H9 (cell line): ENCODE results near the gene STPG3. TPM values are rescaled to one million over a fixed set of nuclear protein-coding genes. Genes with fewer than 3 reads are reported as not detected.
A peak's percentile ranks its signal among the peaks of the same experiment; 100 is the strongest.
"Not testable (repeated sequence)": the region's sequence is repeated elsewhere in the genome, so short reads cannot be mapped to it uniquely, and the experiment has no call there.

Source experiments
- DNase-seq: peaks from one replicate; pipeline ENCODE4 v3.0.0-alpha.2; 2017
- H2AFZ ChIP-seq: one replicate; pipeline ENCODE4 v1.6.1; 2013; ENCODE audit warnings: mild to moderate bottlenecking, low read length, control low read depth, moderate library complexity
- H2AK5ac ChIP-seq: 2 replicates; pipeline ENCODE4 v1.6.1; 2013; ENCODE audit warnings: low read length, control low read depth, mixed read lengths; ENCODE audit not compliant: insufficient read length
- H2BK120ac ChIP-seq: one replicate; pipeline ENCODE4 v1.6.1; 2013; ENCODE audit warnings: low read depth, mild to moderate bottlenecking, low read length, control low read depth, inconsistent platforms; ENCODE audit not compliant: poor library complexity, severe bottlenecking
- H2BK12ac ChIP-seq: 2 replicates; pipeline ENCODE4 v1.6.1; 2013; ENCODE audit warnings: low read length, control low read depth, mixed read lengths, low read depth; ENCODE audit not compliant: insufficient read length
- H2BK15ac ChIP-seq: 2 replicates; pipeline ENCODE4 v1.6.1; 2013; ENCODE audit warnings: low read depth, low read length, control low read depth
- H2BK20ac ChIP-seq: one replicate; pipeline ENCODE4 v1.6.1; 2013; ENCODE audit warnings: low read depth, mild to moderate bottlenecking, low read length, control low read depth, inconsistent platforms; ENCODE audit not compliant: poor library complexity, severe bottlenecking
- H2BK5ac ChIP-seq: 2 replicates; pipeline ENCODE4 v1.6.1; 2013; ENCODE audit warnings: low read length, control low read depth, mixed read lengths; ENCODE audit not compliant: insufficient read length
- H3K14ac ChIP-seq: 2 replicates; pipeline ENCODE4 v1.6.1; 2013; ENCODE audit warnings: low read length, control low read depth; ENCODE audit not compliant: insufficient read depth
- H3K18ac ChIP-seq: 2 replicates; pipeline ENCODE4 v1.6.1; 2013; ENCODE audit warnings: low read depth, mild to moderate bottlenecking, mixed read lengths, low read length, control low read depth; ENCODE audit not compliant: insufficient read length
- H3K23ac ChIP-seq: 2 replicates; pipeline ENCODE4 v1.6.1; 2013; ENCODE audit warnings: low read length, control low read depth, mixed read lengths, low read depth; ENCODE audit not compliant: insufficient read length
- H3K23me2 ChIP-seq: 2 replicates; pipeline ENCODE4 v1.6.1; 2013; ENCODE audit warnings: low read depth, mild to moderate bottlenecking, mixed read lengths, low read length, control low read depth; ENCODE audit not compliant: insufficient read length, poor library complexity, severe bottlenecking
- H3K27ac ChIP-seq: 2 replicates; pipeline ENCODE4 v1.5.1; 2013; ENCODE audit warnings: low read length, control low read depth, mixed read lengths, low read depth; ENCODE audit not compliant: insufficient read length
- H3K27me3 ChIP-seq: 2 replicates; pipeline ENCODE4 v1.6.1; 2013; ENCODE audit warnings: low read length, control low read depth, inconsistent platforms; ENCODE audit not compliant: insufficient read depth
- H3K4ac ChIP-seq: 2 replicates; pipeline ENCODE4 v1.6.1; 2013; ENCODE audit warnings: low read depth, mild to moderate bottlenecking, control low read depth, inconsistent platforms, low read length, moderate library complexity
- H3K4me1 ChIP-seq: 2 replicates; pipeline ENCODE4 v1.6.1; 2013; ENCODE audit warnings: low read length, control low read depth, inconsistent platforms; ENCODE audit not compliant: insufficient read depth
- H3K4me2 ChIP-seq: 2 replicates; pipeline ENCODE4 v1.6.1; 2013; ENCODE audit warnings: low read length, control low read depth, mixed read lengths; ENCODE audit not compliant: insufficient read length, insufficient read depth
- H3K56ac ChIP-seq: 2 replicates; pipeline ENCODE4 v1.6.1; 2013; ENCODE audit warnings: low read depth, mild to moderate bottlenecking, mixed read lengths, low read length, control low read depth; ENCODE audit not compliant: insufficient read length
- H3K79me1 ChIP-seq: 2 replicates; pipeline ENCODE4 v1.6.1; 2013; ENCODE audit warnings: low read depth, mild to moderate bottlenecking, moderate library complexity, low read length, control low read depth, inconsistent platforms; ENCODE audit not compliant: insufficient read depth, poor library complexity, severe bottlenecking
- H3K79me2 ChIP-seq: 2 replicates; pipeline ENCODE4 v1.6.1; 2013; ENCODE audit warnings: low read length, control low read depth, inconsistent platforms; ENCODE audit not compliant: insufficient read depth
- H3K9ac ChIP-seq: 2 replicates; pipeline ENCODE4 v1.6.1; 2013; ENCODE audit warnings: low read length, control low read depth, mixed read lengths; ENCODE audit not compliant: insufficient read length; ENCODE audit errors: extremely low read depth
- H3K9me3 ChIP-seq: one replicate; pipeline ENCODE4 v1.6.1; 2013; ENCODE audit warnings: low read depth, low read length, inconsistent platforms; ENCODE audit not compliant: control insufficient read depth
- H3T11ph ChIP-seq: one replicate; pipeline ENCODE4 v1.6.1; 2013; ENCODE audit warnings: mild to moderate bottlenecking, low read length, control low read depth, inconsistent platforms
- H4K20me1 ChIP-seq: one replicate; pipeline ENCODE4 v1.6.1; 2013; ENCODE audit not compliant: control insufficient read depth, insufficient read length, insufficient read depth
- H4K5ac ChIP-seq: 2 replicates; pipeline ENCODE4 v1.6.1; 2013; ENCODE audit warnings: low read depth, mild to moderate bottlenecking, mixed read lengths, low read length, control low read depth; ENCODE audit not compliant: insufficient read length
- H4K8ac ChIP-seq: replicated peaks from 2 replicates; pipeline ENCODE4 v1.6.1; 2013; ENCODE audit warnings: low read length, control low read depth, mixed read lengths, low read depth; ENCODE audit not compliant: insufficient read length
- H4K91ac ChIP-seq: 2 replicates; pipeline ENCODE4 v1.6.1; 2013; ENCODE audit warnings: low read depth, mild to moderate bottlenecking, moderate library complexity, mixed read lengths, low read length, control low read depth; ENCODE audit not compliant: insufficient read length
- H3K27ac Mint-ChIP-seq, 3 experiments: 2 replicates in 2 of 3; 3 replicates in 1 of 3; pipeline ENCODE4 v1.8.0; 2020 to 2021; ENCODE audit warnings: mixed read lengths in 3 of 3, mild to moderate bottlenecking in 1 of 3, moderate library complexity in 1 of 3
- H3K27me3 Mint-ChIP-seq: 2 replicates; pipeline ENCODE4 v1.8.0; 2021; ENCODE audit warnings: low read depth, mild to moderate bottlenecking, moderate library complexity, mixed read lengths
- H3K36me3 Mint-ChIP-seq, 3 experiments: 2 replicates in 2 of 3; 3 replicates in 1 of 3; pipeline ENCODE4 v1.8.0; 2020 to 2021; ENCODE audit warnings: low read depth in 3 of 3, mixed read lengths in 3 of 3; ENCODE audit not compliant: insufficient read depth in 1 of 3
- H3K4me1 Mint-ChIP-seq, 2 experiments: 2 replicates each; pipeline ENCODE4 v1.8.0; 2020; ENCODE audit warnings: mixed read lengths in 2 of 2
- H3K4me3 Mint-ChIP-seq, 2 experiments: 2 replicates in 1 of 2; 3 replicates in 1 of 2; pipeline ENCODE4 v1.8.0; 2020 to 2021; ENCODE audit warnings: mild to moderate bottlenecking in 2 of 2, mixed read lengths in 2 of 2, moderate library complexity in 1 of 2
- H3K9me3 Mint-ChIP-seq, 2 experiments: 2 replicates in 1 of 2; 3 replicates in 1 of 2; pipeline ENCODE4 v1.8.0; 2020; ENCODE audit warnings: mild to moderate bottlenecking in 2 of 2, mixed read lengths in 2 of 2, moderate library complexity in 1 of 2
- WGBS: extraction: QIAGEN DNeasy Blood & Tissue Kit; methylation state at CpG from one replicate; pipeline ENCODE4 v1.1.7; 2013; ENCODE audit warnings: missing lambda C conversion rate, low lambda C conversion rate, mixed read lengths; ENCODE audit not compliant: insufficient read length; ENCODE audit errors: extremely low coverage; 5-methylcytosine and 5-hydroxymethylcytosine counted together
- total RNA-seq: library from RNA; stranded (reverse); gene quantifications from 2 replicates; pipeline ENCODE4 v1.2.1, GENCODE V29; 2021
- TF ChIP-seq, protein P1 (sequence below): fragments of 200-600 bp; sonication (generic); conservative IDR thresholded peaks from 3 replicates; pipeline ENCODE4 v1.8.0; 2021; ENCODE audit warnings: antibody characterized with exemption, mild to moderate bottlenecking

The STPG3 gene
- total RNA-seq, 1 experiment from 2014 or later: not detected

DNA sequence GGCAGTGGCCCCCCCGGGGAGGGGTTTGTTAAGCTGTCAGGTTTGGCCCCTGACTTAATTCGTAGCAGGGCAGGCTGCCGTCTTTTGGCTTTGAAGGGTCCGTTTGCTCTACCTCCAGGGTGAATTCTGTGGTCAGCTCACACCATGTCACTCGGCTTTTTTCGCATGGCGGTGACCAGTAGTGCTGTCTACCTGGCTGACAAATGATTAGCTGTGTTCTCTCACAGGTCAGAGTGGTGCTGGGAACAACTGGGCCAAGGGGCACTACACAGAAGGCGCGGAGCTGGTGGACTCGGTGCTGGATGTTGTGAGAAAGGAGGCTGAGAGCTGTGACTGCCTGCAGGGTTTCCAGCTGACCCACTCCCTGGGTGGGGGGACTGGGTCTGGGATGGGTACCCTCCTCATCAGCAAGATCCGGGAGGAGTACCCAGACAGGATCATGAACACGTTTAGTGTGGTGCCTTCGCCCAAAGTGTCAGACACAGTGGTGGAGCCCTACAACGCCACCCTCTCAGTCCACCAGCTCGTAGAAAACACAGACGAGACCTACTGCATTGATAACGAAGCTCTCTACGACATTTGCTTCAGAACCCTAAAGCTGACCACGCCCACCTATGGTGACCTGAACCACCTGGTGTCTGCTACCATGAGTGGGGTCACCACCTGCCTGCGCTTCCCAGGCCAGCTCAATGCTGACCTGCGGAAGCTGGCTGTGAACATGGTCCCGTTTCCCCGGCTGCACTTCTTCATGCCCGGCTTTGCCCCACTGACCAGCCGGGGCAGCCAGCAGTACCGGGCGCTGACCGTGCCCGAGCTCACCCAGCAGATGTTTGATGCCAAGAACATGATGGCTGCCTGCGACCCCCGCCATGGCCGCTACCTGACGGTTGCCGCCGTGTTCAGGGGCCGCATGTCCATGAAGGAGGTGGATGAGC lies 8.6 kb upstream of the STPG3 start:
- Mint-ChIP-seq H3K27me3 (peaks cover 18% of the 10 kb centered on the region), H3K4me1 (peaks cover 24 to 34% of the 10 kb centered on the region in 2 experiments), H3K9me3 (no peaks in the 10 kb centered on the region; a peak in 2 of 5 replicates), H3K4me3 (peak overlapping the region; percentile 77 to 86), H3K27ac (no peak overlapping the region; a peak in 3 of 7 replicates), H3K36me3 (peaks cover 19 to 26% (median 24%) of the 10 kb centered on the region in 3 experiments)
- no peak overlapping the region for H2AFZ ChIP-seq
- H4K5ac ChIP-seq: no peak overlapping the region
- no peak overlapping the region for H4K8ac ChIP-seq
- H2BK12ac ChIP-seq: no peak overlapping the region
- no peaks in the 10 kb centered on the region for H3K27me3 ChIP-seq
- no peaks in the 10 kb centered on the region for H3K79me2 ChIP-seq
- H2BK5ac ChIP-seq: no peak overlapping the region
- peaks cover 3% of the 10 kb centered on the region for H4K20me1 ChIP-seq
- H3K79me1 ChIP-seq: no peaks in the 10 kb centered on the region
- no peak overlapping the region for H2AK5ac ChIP-seq
- no peak overlapping the region; the same call in 1 of the 2 replicates for H3K14ac ChIP-seq
- H2BK15ac ChIP-seq: no peak overlapping the region
- no peak overlapping the region for H2BK20ac ChIP-seq
- H2BK120ac ChIP-seq: no peak overlapping the region
- TF ChIP-seq, protein P1, sequence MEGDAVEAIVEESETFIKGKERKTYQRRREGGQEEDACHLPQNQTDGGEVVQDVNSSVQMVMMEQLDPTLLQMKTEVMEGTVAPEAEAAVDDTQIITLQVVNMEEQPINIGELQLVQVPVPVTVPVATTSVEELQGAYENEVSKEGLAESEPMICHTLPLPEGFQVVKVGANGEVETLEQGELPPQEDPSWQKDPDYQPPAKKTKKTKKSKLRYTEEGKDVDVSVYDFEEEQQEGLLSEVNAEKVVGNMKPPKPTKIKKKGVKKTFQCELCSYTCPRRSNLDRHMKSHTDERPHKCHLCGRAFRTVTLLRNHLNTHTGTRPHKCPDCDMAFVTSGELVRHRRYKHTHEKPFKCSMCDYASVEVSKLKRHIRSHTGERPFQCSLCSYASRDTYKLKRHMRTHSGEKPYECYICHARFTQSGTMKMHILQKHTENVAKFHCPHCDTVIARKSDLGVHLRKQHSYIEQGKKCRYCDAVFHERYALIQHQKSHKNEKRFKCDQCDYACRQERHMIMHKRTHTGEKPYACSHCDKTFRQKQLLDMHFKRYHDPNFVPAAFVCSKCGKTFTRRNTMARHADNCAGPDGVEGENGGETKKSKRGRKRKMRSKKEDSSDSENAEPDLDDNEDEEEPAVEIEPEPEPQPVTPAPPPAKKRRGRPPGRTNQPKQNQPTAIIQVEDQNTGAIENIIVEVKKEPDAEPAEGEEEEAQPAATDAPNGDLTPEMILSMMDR: no peak
- peak overlapping the region; percentile 46 for H3K4me2 ChIP-seq
- no peak overlapping the region for H3K4ac ChIP-seq
- no peak overlapping the region for H3K18ac ChIP-seq
- no peak overlapping the region for H3K23ac ChIP-seq
- no peak overlapping the region for H4K91ac ChIP-seq
- peaks cover 12% of the 10 kb centered on the region for H3K23me2 ChIP-seq
- no peak overlapping the region for H3K56ac ChIP-seq
- no peak for DNase-seq
- no CpG with 5 or more reads among the region's 36 CpGs for WGBS
- H3K9ac ChIP-seq: peak overlapping the region; percentile 53
- no peaks in the 10 kb centered on the region for H3K9me3 ChIP-seq
- H3K27ac ChIP-seq: no peak overlapping the region
- H3T11ph ChIP-seq: no peak overlapping the region
- H3K4me1 ChIP-seq: no peaks in the 10 kb centered on the region; the same call in 1 of the 2 replicates

DNA sequence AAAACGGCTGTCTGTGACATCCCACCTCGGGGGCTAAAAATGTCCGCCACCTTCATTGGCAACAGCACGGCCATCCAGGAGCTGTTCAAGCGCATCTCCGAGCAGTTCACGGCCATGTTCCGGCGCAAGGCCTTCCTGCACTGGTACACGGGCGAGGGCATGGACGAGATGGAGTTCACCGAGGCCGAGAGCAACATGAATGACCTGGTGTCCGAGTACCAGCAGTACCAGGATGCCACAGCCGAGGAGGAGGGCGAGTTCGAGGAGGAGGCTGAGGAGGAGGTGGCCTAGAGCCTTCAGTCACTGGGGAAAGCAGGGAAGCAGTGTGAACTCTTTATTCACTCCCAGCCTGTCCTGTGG lies 7.8 kb upstream of the STPG3 start:
- not testable (repeated sequence) for H3T11ph ChIP-seq, H3K27ac Mint-ChIP-seq, H3K79me1 ChIP-seq, H2BK20ac ChIP-seq, H3K56ac ChIP-seq, H4K20me1 ChIP-seq, H2AFZ ChIP-seq, H3K18ac ChIP-seq, H3K23ac ChIP-seq, H3K14ac ChIP-seq, H3K27ac ChIP-seq, H4K91ac ChIP-seq, H3K4ac ChIP-seq, H2BK5ac ChIP-seq, H2BK120ac ChIP-seq, H3K4me1 ChIP-seq, H4K5ac ChIP-seq, H2BK15ac ChIP-seq, DNase-seq, H4K8ac ChIP-seq, H3K9ac ChIP-seq, H3K9me3 Mint-ChIP-seq, H3K4me2 ChIP-seq, H3K9me3 ChIP-seq, H2BK12ac ChIP-seq, H3K79me2 ChIP-seq, H2AK5ac ChIP-seq, H3K27me3 ChIP-seq
- WGBS: no CpG with 5 or more reads among the region's 18 CpGs
- H3K4me1 Mint-ChIP-seq: peaks cover 21 to 32% of the 10 kb centered on the region in 2 experiments
- H3K27me3 Mint-ChIP-seq: peaks cover 23% of the 10 kb centered on the region
- H3K4me3 Mint-ChIP-seq: peak overlapping the region; percentile 77 to 86
- peaks cover 19 to 26% (median 24%) of the 10 kb centered on the region in 3 experiments for H3K36me3 Mint-ChIP-seq
- peaks cover 12% of the 10 kb centered on the region for H3K23me2 ChIP-seq
